ENCODE data around the gene ZNF3.

The ZNF3 gene

GRCh38 chr7:100066953-100067352, 14.6 kb downstream of the ZNF3 start:
- no peak for DNase-seq
- TF ChIP-seq POLR2A (IDR thresholded peaks at IDR 0.05; ENCODE audit: low read length) (no peak), GATA1 (IDR thresholded peaks at IDR 0.05; ENCODE audit: low read depth, low read length) (no peak)

GRCh38 chr7:100065452-100066186, 15.9 kb downstream of the ZNF3 start:
- DNase-seq: no peak

GRCh38 chr7:100064162-100064561, 17.4 kb downstream of the ZNF3 start:
- DNase-seq: no peak
- no peak for TF ChIP-seq POLR2A (IDR thresholded peaks at IDR 0.05; ENCODE audit: low read length)
- no peak for TF ChIP-seq GATA1 (IDR thresholded peaks at IDR 0.05; ENCODE audit: low read depth, low read length)

More at GRCh38 chr7:100065452-100066186, 15.9 kb downstream of the ZNF3 start:
- TF ChIP-seq POLR2A (IDR thresholded peaks at IDR 0.05; ENCODE audit: low read length) (no peak), GATA1 (IDR thresholded peaks at IDR 0.05; ENCODE audit: low read depth, low read length) (no peak)

- no peak for DNase-seq
- no peak for TF ChIP-seq GATA1 (IDR thresholded peaks at IDR 0.05; ENCODE audit: low read depth, low read length)
- TF ChIP-seq POLR2A (IDR thresholded peaks at IDR 0.05; ENCODE audit: low read length): no peak
These were observed 18.1 kb downstream of the ZNF3 start for GRCh38 chr7:100063376-100063775.

- TF ChIP-seq POLR2A (IDR thresholded peaks at IDR 0.05; ENCODE audit: low read length): peak; percentile 55
- TF ChIP-seq GATA1 (IDR thresholded peaks at IDR 0.05; ENCODE audit: low read depth, low read length): no peak
- peak; percentile 88 to 96 for DNase-seq
These were observed 19.9 kb downstream of the ZNF3 start for GRCh38 chr7:100061518-100062193.

- TF ChIP-seq POLR2A (IDR thresholded peaks at IDR 0.05; ENCODE audit: low read length) (no peak), GATA1 (IDR thresholded peaks at IDR 0.05; ENCODE audit: low read depth, low read length) (no peak)
- peak; percentile 43 to 82 for DNase-seq
These were observed 22.2 kb downstream of the ZNF3 start for GRCh38 chr7:100059251-100059739.

GRCh38 chr7:100057006-100057405, 24.5 kb downstream of the ZNF3 start:
- TF ChIP-seq GATA1 (IDR thresholded peaks at IDR 0.05; ENCODE audit: low read depth, low read length) (no peak), POLR2A (IDR thresholded peaks at IDR 0.05; ENCODE audit: low read length) (no peak)
- no peak for DNase-seq

GRCh38 chr7:100053215-100053614, 28.3 kb downstream of the ZNF3 start:
- peak; percentile 69 to 72 for DNase-seq
- TF ChIP-seq POLR2A (IDR thresholded peaks at IDR 0.05; ENCODE audit: low read length) (no peak), GATA1 (IDR thresholded peaks at IDR 0.05; ENCODE audit: low read depth, low read length) (no peak)

GRCh38 chr7:100051611-100052010, 29.9 kb downstream of the ZNF3 start:
- no peak for TF ChIP-seq GATA1 (IDR thresholded peaks at IDR 0.05; ENCODE audit: low read depth, low read length)
- TF ChIP-seq POLR2A (IDR thresholded peaks at IDR 0.05; ENCODE audit: low read length): no peak
- no peak for DNase-seq

GRCh38 chr7:100049441-100050291, 31.9 kb downstream of the ZNF3 start, which contains the start of gene ZSCAN21:
Gene ZSCAN21 (plus strand): TSS chr7:100049774. CDS start chr7:100057007, 7,233 bp downstream.
- DNase-seq: peak; percentile 83 to 89
- TF ChIP-seq POLR2A (IDR thresholded peaks at IDR 0.05; ENCODE audit: low read length) (peak; percentile 85), GATA1 (IDR thresholded peaks at IDR 0.05; ENCODE audit: low read depth, low read length) (no peak)

GRCh38 chr7:100048680-100049079, 32.8 kb downstream of the ZNF3 start:
- TF ChIP-seq GATA1 (IDR thresholded peaks at IDR 0.05; ENCODE audit: low read depth, low read length) (no peak), POLR2A (IDR thresholded peaks at IDR 0.05; ENCODE audit: low read length) (no peak)
- DNase-seq: no peak

GRCh38 chr7:100044718-100045117, 36.8 kb downstream of the ZNF3 start:
- DNase-seq: peak; percentile 9 to 14
- TF ChIP-seq GATA1 (IDR thresholded peaks at IDR 0.05; ENCODE audit: low read depth, low read length) (no peak), POLR2A (IDR thresholded peaks at IDR 0.05; ENCODE audit: low read length) (no peak)

GRCh38 chr7:100040575-100040974, 40.9 kb downstream of the ZNF3 start:
- TF ChIP-seq POLR2A (IDR thresholded peaks at IDR 0.05; ENCODE audit: low read length) (no peak), GATA1 (IDR thresholded peaks at IDR 0.05; ENCODE audit: low read depth, low read length) (no peak)
- no peak for DNase-seq

- TF ChIP-seq GATA1 (IDR thresholded peaks at IDR 0.05; ENCODE audit: low read depth, low read length) (no peak), POLR2A (IDR thresholded peaks at IDR 0.05; ENCODE audit: low read length) (no peak)
- DNase-seq: no peak
These were observed 43.2 kb downstream of the ZNF3 start for GRCh38 chr7:100038326-100038725.
